Activated B cell treated with CpG ODN at 0.5 μM for 24 hours (primary cell): ENCODE measurements around the gene HBQ1. TPM values are rescaled to one million over a fixed set of nuclear protein-coding genes. Genes with fewer than 3 reads are reported as not detected.
A peak's percentile ranks its signal among the peaks of the same experiment; 100 is the strongest.

ENCODE experiments used
- ATAC-seq: fragments of 200-7000 bp; cut with Tn5 transposase; one replicate; pipeline ENCODE4 v1.10.0; 2021; ENCODE audit warnings: low read depth, mild to moderate bottlenecking, moderate library complexity
- CTCF ChIA-PET: fragments of 350-600 bp; sonication (Branson Sonifier 250); formaldehyde crosslinking; loops from one replicate; lab custom pipeline; 2021; ENCODE audit warnings: antibody characterized with exemption; lab: Charles Lee
- POLR2A ChIA-PET: fragments of 350-600 bp; sonication (Branson Sonifier 250); formaldehyde crosslinking; loops from one replicate; lab custom pipeline; 2021; ENCODE audit warnings: antibody characterized with exemption; lab: Charles Lee
- DNase-seq: peaks from one replicate; pipeline ENCODE4 v3.0.0; 2022
- H3K27ac Mint-ChIP-seq: one replicate; pipeline ENCODE4 v1.8.0; 2020; ENCODE audit warnings: mixed read lengths
- H3K27me3 Mint-ChIP-seq: one replicate; pipeline ENCODE4 v1.8.0; 2021; ENCODE audit warnings: mixed read lengths
- H3K36me3 Mint-ChIP-seq: one replicate; pipeline ENCODE4 v1.8.0; 2021; ENCODE audit warnings: low read depth, mixed read lengths
- H3K4me1 Mint-ChIP-seq: one replicate; pipeline ENCODE4 v1.8.0; 2021; ENCODE audit warnings: mixed read lengths
- H3K4me3 Mint-ChIP-seq: one replicate; pipeline ENCODE4 v1.8.0; 2020; ENCODE audit warnings: mild to moderate bottlenecking, mixed read lengths
- H3K9me3 Mint-ChIP-seq: one replicate; pipeline ENCODE4 v1.8.0; 2020; ENCODE audit warnings: mixed read lengths
- intact Hi-C: fragments of 100-400 bp; cut with micrococcal nuclease; formaldehyde crosslinking; loops from one replicate; pipeline ENCODE4 v1.15.1; 2024
- total RNA-seq: library from RNA; stranded (reverse); gene quantifications from 2 replicates; pipeline ENCODE4 v1.2.3, GENCODE V29; 2022
- TF ChIP-seq, protein P1 (sequence below): fragments of 200-600 bp; IDR thresholded peaks from one replicate; pipeline ENCODE4 v1.8.0; 2022; ENCODE audit warnings: antibody characterized with exemption, mild to moderate bottlenecking

Gene HBQ1
- total RNA-seq, 1 donor from 2014 or later = not detected

DNA sequence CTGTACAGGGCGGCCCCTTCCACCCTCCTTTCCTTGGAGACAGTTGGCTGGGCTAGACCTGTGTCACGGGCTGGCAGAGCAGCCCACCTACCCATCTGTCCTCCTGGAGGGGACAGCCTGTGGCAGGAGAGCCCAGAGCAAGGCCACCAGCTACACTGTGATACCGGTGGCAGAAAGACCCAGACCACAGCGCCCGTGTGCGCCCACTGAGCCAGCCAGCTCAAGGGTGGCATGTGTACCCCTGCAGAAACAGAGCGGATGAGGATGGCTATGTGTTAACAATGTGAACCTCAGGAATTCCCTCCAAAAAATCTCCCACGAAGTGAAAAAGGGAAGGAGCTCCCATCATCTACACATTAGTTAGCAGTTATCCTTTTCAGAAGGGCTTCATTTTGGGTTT is 7.1 kb downstream of the HBQ1 start:
- POLR2A ChIA-PET = no interaction called here
- ATAC-seq = no peak

GRCh38 chr16:188674-189073 is 8.4 kb downstream of the HBQ1 start:
- no peaks in the 10 kb centered on the region for H3K27me3 Mint-ChIP-seq
- TF ChIP-seq, protein P1, sequence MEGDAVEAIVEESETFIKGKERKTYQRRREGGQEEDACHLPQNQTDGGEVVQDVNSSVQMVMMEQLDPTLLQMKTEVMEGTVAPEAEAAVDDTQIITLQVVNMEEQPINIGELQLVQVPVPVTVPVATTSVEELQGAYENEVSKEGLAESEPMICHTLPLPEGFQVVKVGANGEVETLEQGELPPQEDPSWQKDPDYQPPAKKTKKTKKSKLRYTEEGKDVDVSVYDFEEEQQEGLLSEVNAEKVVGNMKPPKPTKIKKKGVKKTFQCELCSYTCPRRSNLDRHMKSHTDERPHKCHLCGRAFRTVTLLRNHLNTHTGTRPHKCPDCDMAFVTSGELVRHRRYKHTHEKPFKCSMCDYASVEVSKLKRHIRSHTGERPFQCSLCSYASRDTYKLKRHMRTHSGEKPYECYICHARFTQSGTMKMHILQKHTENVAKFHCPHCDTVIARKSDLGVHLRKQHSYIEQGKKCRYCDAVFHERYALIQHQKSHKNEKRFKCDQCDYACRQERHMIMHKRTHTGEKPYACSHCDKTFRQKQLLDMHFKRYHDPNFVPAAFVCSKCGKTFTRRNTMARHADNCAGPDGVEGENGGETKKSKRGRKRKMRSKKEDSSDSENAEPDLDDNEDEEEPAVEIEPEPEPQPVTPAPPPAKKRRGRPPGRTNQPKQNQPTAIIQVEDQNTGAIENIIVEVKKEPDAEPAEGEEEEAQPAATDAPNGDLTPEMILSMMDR = no peak
- intact Hi-C loops = no loop called here
- no peak for DNase-seq
- H3K27ac Mint-ChIP-seq = no peak overlapping the region
- ChIA-PET CTCF (interaction anchor here (1.3 to 1.9 kb wide), 2 partner anchors 81 to 123 kb away, joined by 3 to 5 read pairs; no protein-coding TSS in a partner anchor), POLR2A (no interaction called here)
- peak; percentile 28 for ATAC-seq
- peaks cover 68% of the 10 kb centered on the region for H3K36me3 Mint-ChIP-seq
- no peaks in the 10 kb centered on the region for H3K9me3 Mint-ChIP-seq
- H3K4me1 Mint-ChIP-seq = no peaks in the 10 kb centered on the region
- no peak overlapping the region for H3K4me3 Mint-ChIP-seq

More for the DNA sequence above, 7.1 kb downstream of the HBQ1 start:
- Mint-ChIP-seq H3K9me3 (no peaks in the 10 kb centered on the region), H3K4me3 (no peak overlapping the region), H3K36me3 (peaks cover 55% of the 10 kb centered on the region), H3K27ac (no peak overlapping the region), H3K4me1 (no peaks in the 10 kb centered on the region), H3K27me3 (no peaks in the 10 kb centered on the region)
- TF ChIP-seq, protein P1 = no peak
- DNase-seq = no peak
- intact Hi-C loops = no loop called here
- CTCF ChIA-PET = interaction anchor here (1.9 kb wide), 1 partner anchor 80 kb away, joined by 5 read pairs; no protein-coding TSS in a partner anchor

DNA sequence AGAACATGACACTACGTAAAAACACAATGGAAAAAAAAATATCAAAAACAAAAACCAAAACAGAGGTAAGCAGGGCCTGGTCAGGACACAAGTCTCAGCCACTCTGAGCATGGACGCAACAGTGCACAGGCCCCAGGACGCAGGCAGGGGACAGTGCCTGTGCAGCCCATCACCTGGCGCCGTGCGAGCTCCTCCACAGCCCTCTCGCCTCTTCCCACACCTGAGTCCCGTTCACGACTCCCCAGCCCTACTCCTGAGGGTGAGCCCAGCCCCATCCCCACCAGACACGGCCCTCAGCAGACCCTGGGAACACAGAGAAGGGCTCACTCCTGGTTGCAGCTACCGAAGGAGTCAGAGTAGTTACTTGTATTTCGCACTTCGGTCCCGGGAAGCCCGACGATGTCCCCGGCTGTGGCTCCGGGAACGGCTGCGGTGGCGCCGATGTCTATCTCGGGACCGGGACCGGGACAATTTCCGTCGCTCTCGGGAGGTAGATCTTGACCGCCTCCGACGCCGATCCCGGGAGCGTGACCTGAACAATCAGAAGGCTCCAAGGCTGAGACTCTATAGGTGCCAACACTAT is 9.4 kb downstream of the HBQ1 start:
- no peaks in the 10 kb centered on the region for H3K27me3 Mint-ChIP-seq
- ATAC-seq (no peak), DNase-seq (no peak)
- H3K4me3 Mint-ChIP-seq = no peak overlapping the region
- no peaks in the 10 kb centered on the region for H3K4me1 Mint-ChIP-seq
- ChIA-PET POLR2A (no interaction called here), CTCF (no interaction called here)
- H3K27ac Mint-ChIP-seq = no peak overlapping the region
- TF ChIP-seq, protein P1 = no peak
- intact Hi-C loops = no loop called here
- peaks cover 76% of the 10 kb centered on the region for H3K36me3 Mint-ChIP-seq
- no peaks in the 10 kb centered on the region for H3K9me3 Mint-ChIP-seq

DNA sequence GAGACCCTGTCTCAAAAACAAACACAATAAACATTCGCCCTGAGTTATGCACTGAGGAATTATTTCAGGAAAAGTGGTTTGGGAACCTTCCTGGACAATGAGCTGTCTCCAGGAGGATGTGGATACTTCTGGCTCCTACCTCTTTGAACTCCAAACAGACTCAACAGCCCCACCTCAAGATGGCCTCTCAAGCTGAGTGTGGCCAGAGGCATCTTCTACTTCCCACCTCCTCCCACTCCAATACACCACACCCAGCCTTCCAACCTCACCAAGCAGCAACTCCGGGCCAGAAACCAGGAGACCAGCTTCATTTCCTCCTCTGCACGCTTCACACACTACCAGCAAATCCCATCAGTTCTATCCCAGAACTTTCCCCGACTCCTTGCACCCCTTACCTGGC is 11.6 kb downstream of the HBQ1 start:
- TF ChIP-seq, protein P1 = no peak
- Mint-ChIP-seq H3K27me3 (no peaks in the 10 kb centered on the region), H3K9me3 (no peaks in the 10 kb centered on the region), H3K27ac (no peak overlapping the region), H3K36me3 (peaks cover 86% of the 10 kb centered on the region), H3K4me1 (no peaks in the 10 kb centered on the region), H3K4me3 (no peak overlapping the region)
- ATAC-seq = no peak
- no peak for DNase-seq
- CTCF ChIA-PET = interaction anchor here (1.0 kb wide), 1 partner anchor 170 kb away, joined by 3 read pairs; no protein-coding TSS in a partner anchor
- POLR2A ChIA-PET = interaction anchor here (0.7 kb wide), 2 partner anchors 16 to 337 kb away, joined by 6 to 10 read pairs; no protein-coding TSS in a partner anchor
- intact Hi-C loops = no loop called here

- ChIA-PET POLR2A (no interaction called here), CTCF (interaction anchor here (1.0 kb wide), 1 partner anchor 169 kb away, joined by 3 read pairs; no protein-coding TSS in a partner anchor)
- H3K27me3 Mint-ChIP-seq = no peaks in the 10 kb centered on the region
- H3K27ac Mint-ChIP-seq = no peak overlapping the region
- intact Hi-C loops = no loop called here
- ATAC-seq = no peak
- TF ChIP-seq, protein P1 = no peak
- no peak overlapping the region for H3K4me3 Mint-ChIP-seq
- DNase-seq = no peak
- peaks cover 84% of the 10 kb centered on the region for H3K36me3 Mint-ChIP-seq
- no peaks in the 10 kb centered on the region for H3K4me1 Mint-ChIP-seq
- no peaks in the 10 kb centered on the region for H3K9me3 Mint-ChIP-seq
These were observed 12.4 kb downstream of the HBQ1 start for GRCh38 chr16:192686-193085.
